Measurements from ENCODE around the gene CACYBP.

Gene CACYBP

GRCh38 chr1:175045097-175045496, 45.4 kb downstream of the CACYBP start:
- TF ChIP-seq ZNF274 (IDR thresholded peaks at IDR 0.05; ENCODE audit: low read depth, low read length) = no peak
- TF ChIP-seq YY1 (IDR thresholded peaks at IDR 0.05; ENCODE audit: insufficient read depth, insufficient read length) = no peak
- no peak for TF ChIP-seq SUZ12 (IDR thresholded peaks at IDR 0.05; ENCODE audit: extremely low read depth, insufficient read depth, insufficient read length)
- DNase-seq (ENCODE audit: low read depth, low spot score) = no peak
- H3K4me3 ChIP-seq (ENCODE audit: insufficient read length, low read depth) = no peak overlapping the region
- H3K9me3 ChIP-seq (ENCODE audit: insufficient read depth, low read length) = no peaks in the 10 kb centered on the region
- H3K9ac ChIP-seq (ENCODE audit: insufficient read length, low read depth) = no peak overlapping the region
- H3K27me3 ChIP-seq (ENCODE audit: insufficient read depth, insufficient read length) = no peaks in the 10 kb centered on the region
- H3K36me3 ChIP-seq (ENCODE audit: insufficient read depth, insufficient read length, low read length) = no peaks in the 10 kb centered on the region
- H3K4me1 ChIP-seq (ENCODE audit: insufficient read depth, insufficient read length) = peaks cover 6% of the 10 kb centered on the region

GRCh38 chr1:175045519-175045918, 45.8 kb downstream of the CACYBP start:
- TF ChIP-seq SUZ12 (IDR thresholded peaks at IDR 0.05; ENCODE audit: extremely low read depth, insufficient read depth, insufficient read length) = no peak
- no peak for TF ChIP-seq ZNF274 (IDR thresholded peaks at IDR 0.05; ENCODE audit: low read depth, low read length)
- TF ChIP-seq YY1 (IDR thresholded peaks at IDR 0.05; ENCODE audit: insufficient read depth, insufficient read length) = no peak
- no peak for DNase-seq (ENCODE audit: low read depth, low spot score)
- Histone ChIP-seq H3K36me3 (ENCODE audit: insufficient read depth, insufficient read length, low read length) (no peaks in the 10 kb centered on the region), H3K9ac (ENCODE audit: insufficient read length, low read depth) (no peak overlapping the region), H3K9me3 (ENCODE audit: insufficient read depth, low read length) (no peaks in the 10 kb centered on the region), H3K4me1 (ENCODE audit: insufficient read depth, insufficient read length) (peaks cover 6% of the 10 kb centered on the region), H3K4me3 (ENCODE audit: insufficient read length, low read depth) (no peak overlapping the region), H3K27me3 (ENCODE audit: insufficient read depth, insufficient read length) (no peaks in the 10 kb centered on the region)

DNA sequence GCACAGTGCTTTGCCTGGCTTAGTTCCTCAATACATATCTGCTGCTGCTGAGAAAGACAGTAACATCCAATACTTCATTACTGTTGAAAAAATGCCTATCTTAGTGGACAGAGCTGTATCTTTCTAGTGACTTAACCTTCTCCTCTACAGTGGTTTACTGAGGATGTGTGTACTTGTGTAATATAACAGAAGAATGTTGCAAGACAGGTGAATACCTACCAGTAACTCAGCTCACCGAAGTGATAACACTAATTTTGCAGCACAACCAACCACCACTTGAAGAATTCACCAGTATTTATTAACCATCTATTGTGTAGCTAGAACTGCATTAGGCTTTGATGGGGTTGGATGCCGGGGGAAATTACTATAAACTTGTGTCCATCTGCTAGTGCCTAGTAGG, 51.2 kb downstream of the CACYBP start:
- Histone ChIP-seq H3K4me1 (ENCODE audit: insufficient read depth, insufficient read length) (no peaks in the 10 kb centered on the region), H3K4me3 (ENCODE audit: insufficient read length, low read depth) (no peak overlapping the region), H3K9ac (ENCODE audit: insufficient read length, low read depth) (no peak overlapping the region), H3K36me3 (ENCODE audit: insufficient read depth, insufficient read length, low read length) (no peaks in the 10 kb centered on the region), H3K9me3 (ENCODE audit: insufficient read depth, low read length) (no peaks in the 10 kb centered on the region), H3K27me3 (ENCODE audit: insufficient read depth, insufficient read length) (no peaks in the 10 kb centered on the region)
- DNase-seq (ENCODE audit: low read depth, low spot score) = no peak
- no peak for TF ChIP-seq YY1 (IDR thresholded peaks at IDR 0.05; ENCODE audit: insufficient read depth, insufficient read length)
- no peak for TF ChIP-seq ZNF274 (IDR thresholded peaks at IDR 0.05; ENCODE audit: low read depth, low read length)
- no peak for TF ChIP-seq SUZ12 (IDR thresholded peaks at IDR 0.05; ENCODE audit: extremely low read depth, insufficient read depth, insufficient read length)

- H3K4me1 ChIP-seq (ENCODE audit: insufficient read depth, insufficient read length) = no peaks in the 10 kb centered on the region
- no peaks in the 10 kb centered on the region for H3K9me3 ChIP-seq (ENCODE audit: insufficient read depth, low read length)
- H3K4me3 ChIP-seq (ENCODE audit: insufficient read length, low read depth) = no peak overlapping the region
- no peak for TF ChIP-seq YY1 (IDR thresholded peaks at IDR 0.05; ENCODE audit: insufficient read depth, insufficient read length)
- no peak for TF ChIP-seq SUZ12 (IDR thresholded peaks at IDR 0.05; ENCODE audit: extremely low read depth, insufficient read depth, insufficient read length)
- no peak for TF ChIP-seq ZNF274 (IDR thresholded peaks at IDR 0.05; ENCODE audit: low read depth, low read length)
- H3K36me3 ChIP-seq (ENCODE audit: insufficient read depth, insufficient read length, low read length) = no peaks in the 10 kb centered on the region
- no peak for DNase-seq (ENCODE audit: low read depth, low spot score)
- no peak overlapping the region for H3K9ac ChIP-seq (ENCODE audit: insufficient read length, low read depth)
- no peaks in the 10 kb centered on the region for H3K27me3 ChIP-seq (ENCODE audit: insufficient read depth, insufficient read length)
These were observed 55.0 kb downstream of the CACYBP start for GRCh38 chr1:175054736-175055135.
